ENCODE results near the gene ARMCX4.
A peak's percentile ranks its signal among the peaks of the same experiment; 100 is the strongest.

The ARMCX4 gene

DNA sequence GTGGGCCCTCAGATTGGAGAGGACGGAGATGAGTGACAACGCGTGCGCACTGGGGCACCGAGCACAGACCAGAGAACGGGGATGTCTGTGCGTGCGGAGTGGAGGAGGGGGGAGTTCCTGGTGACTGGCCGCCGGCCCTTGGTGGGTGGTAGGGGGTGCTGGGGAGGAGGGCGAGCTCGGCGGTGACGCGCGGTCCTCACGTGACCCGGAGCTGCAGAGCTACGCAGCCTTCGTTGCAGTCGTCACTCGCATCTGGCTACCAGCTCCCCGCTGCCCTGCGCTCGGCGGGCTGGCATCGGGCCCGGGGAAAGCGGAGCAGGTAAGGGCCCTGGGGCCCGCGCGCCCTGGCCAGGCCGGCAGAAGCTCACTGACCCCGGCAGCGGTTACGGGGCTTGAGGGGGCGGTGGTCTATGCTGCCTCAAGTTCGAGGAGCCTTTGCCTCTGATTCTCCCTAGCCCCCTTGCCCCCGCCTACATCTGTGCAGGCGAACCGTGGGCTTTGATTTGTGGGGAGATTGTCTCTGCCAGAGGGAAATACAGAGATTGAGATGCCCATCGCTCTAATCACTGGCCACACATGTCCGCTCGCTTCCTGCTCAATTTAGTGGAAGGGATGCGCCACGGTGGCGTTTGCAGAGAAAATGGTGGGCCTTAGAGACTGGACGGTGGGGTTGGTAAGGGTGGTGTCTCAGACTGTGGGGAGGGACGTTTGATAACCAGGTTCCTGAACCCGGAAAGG, at the start of gene ARMCX4:
Gene ARMCX4 (plus strand): TSS at position 245 of the 738 bp plus-strand sequence. CDS start 3,134 bp downstream, outside the sequence.
- peak within 1 kb of the TSS; percentile 79 for H3K4me3 ChIP-seq (ENCODE audit: low read length)
- H3K9ac ChIP-seq (ENCODE audit: low read length): peak within 1 kb of the TSS; percentile 69
- H3K4me1 ChIP-seq (ENCODE audit: control insufficient read depth, insufficient read depth, low read length): no peaks in the 10 kb centered on the region
- H3K36me3 ChIP-seq (ENCODE audit: control insufficient read depth, insufficient read depth, low read length, severe bottlenecking): no peaks in the 10 kb centered on the region
- DNase-seq (ENCODE audit: low read depth): peak; percentile 66
- no peaks in the 10 kb centered on the region for H3K27me3 ChIP-seq (replicated peaks; ENCODE audit: control insufficient read depth, insufficient read depth, low read length)
- H3K9me3 ChIP-seq (ENCODE audit: control insufficient read depth, low read length): no peaks in the 10 kb centered on the region

DNA sequence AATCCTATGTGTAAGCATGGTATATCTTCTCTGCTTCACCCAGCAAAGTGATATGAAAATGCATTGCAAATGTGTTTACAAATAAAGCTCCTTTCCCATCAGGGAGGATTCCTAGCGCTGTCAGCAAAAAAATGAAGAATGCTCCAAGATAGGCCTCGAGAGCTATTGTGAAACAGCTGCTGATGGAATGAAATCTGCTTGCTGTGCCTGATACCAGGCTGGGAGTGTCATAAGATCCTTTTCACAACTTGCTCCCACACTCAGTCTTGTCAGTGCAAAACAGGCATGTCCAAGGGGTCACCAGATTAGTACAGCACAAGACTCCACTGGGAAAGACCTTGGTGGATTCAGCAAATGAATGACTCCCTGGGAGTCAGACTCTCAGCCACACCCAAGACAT, 43.2 kb upstream of the ARMCX4 start:
- DNase-seq (ENCODE audit: low read depth): peak; percentile 42
- Histone ChIP-seq H3K4me3 (ENCODE audit: low read length) (no peak overlapping the region), H3K4me1 (ENCODE audit: control insufficient read depth, insufficient read depth, low read length) (peaks cover 9% of the 10 kb centered on the region), H3K9ac (ENCODE audit: low read length) (no peak overlapping the region), H3K36me3 (ENCODE audit: control insufficient read depth, insufficient read depth, low read length, severe bottlenecking) (peaks cover 4% of the 10 kb centered on the region), H3K27me3 (replicated peaks; ENCODE audit: control insufficient read depth, insufficient read depth, low read length) (no peaks in the 10 kb centered on the region), H3K9me3 (ENCODE audit: control insufficient read depth, low read length) (no peaks in the 10 kb centered on the region)

DNA sequence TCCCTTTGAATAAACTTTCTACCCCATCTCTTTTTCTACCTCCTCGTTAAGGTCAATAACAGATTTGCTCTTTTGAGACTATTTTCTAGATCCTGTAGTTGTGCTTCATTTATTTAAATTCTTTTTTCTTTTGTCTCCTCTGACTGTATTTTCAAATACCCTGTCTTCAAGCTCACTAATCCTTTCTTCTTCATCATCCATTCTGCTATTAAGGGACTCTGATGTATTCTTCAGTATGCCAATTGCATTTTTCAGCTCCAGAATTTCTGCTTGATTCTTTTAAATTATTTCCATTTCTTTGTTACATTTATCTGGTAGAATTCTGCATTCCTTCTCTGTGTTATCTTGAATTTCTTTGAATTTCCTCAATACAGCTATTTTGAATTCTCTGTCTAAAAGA, 36.0 kb upstream of the ARMCX4 start:
- H3K4me1 ChIP-seq (ENCODE audit: control insufficient read depth, insufficient read depth, low read length): peaks cover 10% of the 10 kb centered on the region
- no peaks in the 10 kb centered on the region for H3K27me3 ChIP-seq (replicated peaks; ENCODE audit: control insufficient read depth, insufficient read depth, low read length)
- H3K9me3 ChIP-seq (ENCODE audit: control insufficient read depth, low read length): peaks cover 8% of the 10 kb centered on the region
- peaks cover 2% of the 10 kb centered on the region for H3K36me3 ChIP-seq (ENCODE audit: control insufficient read depth, insufficient read depth, low read length, severe bottlenecking)
- H3K9ac ChIP-seq (ENCODE audit: low read length): no peak overlapping the region
- no peak for DNase-seq (ENCODE audit: low read depth)
- H3K4me3 ChIP-seq (ENCODE audit: low read length): no peak overlapping the region

GRCh38 chrX:101450085-101450484, 35.2 kb upstream of the ARMCX4 start:
- peaks cover 8% of the 10 kb centered on the region for H3K9me3 ChIP-seq (ENCODE audit: control insufficient read depth, low read length)
- no peak for DNase-seq (ENCODE audit: low read depth)
- no peaks in the 10 kb centered on the region for H3K36me3 ChIP-seq (ENCODE audit: control insufficient read depth, insufficient read depth, low read length, severe bottlenecking)
- no peaks in the 10 kb centered on the region for H3K27me3 ChIP-seq (replicated peaks; ENCODE audit: control insufficient read depth, insufficient read depth, low read length)
- no peak overlapping the region for H3K9ac ChIP-seq (ENCODE audit: low read length)
- peaks cover 10% of the 10 kb centered on the region for H3K4me1 ChIP-seq (ENCODE audit: control insufficient read depth, insufficient read depth, low read length)
- no peak overlapping the region for H3K4me3 ChIP-seq (ENCODE audit: low read length)

GRCh38 chrX:101450961-101451360, 34.3 kb upstream of the ARMCX4 start:
- H3K27me3 ChIP-seq (replicated peaks; ENCODE audit: control insufficient read depth, insufficient read depth, low read length): no peaks in the 10 kb centered on the region
- H3K36me3 ChIP-seq (ENCODE audit: control insufficient read depth, insufficient read depth, low read length, severe bottlenecking): no peaks in the 10 kb centered on the region
- no peak overlapping the region for H3K9ac ChIP-seq (ENCODE audit: low read length)
- no peak overlapping the region for H3K4me3 ChIP-seq (ENCODE audit: low read length)
- H3K4me1 ChIP-seq (ENCODE audit: control insufficient read depth, insufficient read depth, low read length): peaks cover 10% of the 10 kb centered on the region
- peak; percentile 48 for DNase-seq (ENCODE audit: low read depth)
- H3K9me3 ChIP-seq (ENCODE audit: control insufficient read depth, low read length): peaks cover 8% of the 10 kb centered on the region

DNA sequence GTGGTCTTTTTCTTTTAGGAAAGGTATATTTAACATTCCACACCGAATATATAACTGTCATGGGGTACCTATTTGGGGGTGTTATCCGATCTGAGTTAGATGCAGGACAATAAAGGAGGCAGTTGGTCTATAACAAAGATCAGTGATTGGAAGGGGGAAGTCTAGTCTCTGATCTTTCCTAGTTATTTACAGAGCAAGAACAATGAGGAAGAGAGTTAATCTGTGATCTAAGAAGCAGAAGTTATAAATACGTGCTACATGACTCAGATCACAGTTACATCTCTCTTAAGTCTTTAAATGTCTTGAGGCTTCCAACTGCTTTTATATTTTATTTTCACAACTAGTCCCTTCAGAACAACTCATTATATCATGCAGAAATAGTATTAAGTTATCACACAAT, 33.2 kb upstream of the ARMCX4 start:
- no peaks in the 10 kb centered on the region for H3K36me3 ChIP-seq (ENCODE audit: control insufficient read depth, insufficient read depth, low read length, severe bottlenecking)
- no peak for DNase-seq (ENCODE audit: low read depth)
- no peak overlapping the region for H3K9ac ChIP-seq (ENCODE audit: low read length)
- H3K9me3 ChIP-seq (ENCODE audit: control insufficient read depth, low read length): peaks cover 8% of the 10 kb centered on the region
- H3K27me3 ChIP-seq (replicated peaks; ENCODE audit: control insufficient read depth, insufficient read depth, low read length): no peaks in the 10 kb centered on the region
- peaks cover 10% of the 10 kb centered on the region for H3K4me1 ChIP-seq (ENCODE audit: control insufficient read depth, insufficient read depth, low read length)
- H3K4me3 ChIP-seq (ENCODE audit: low read length): no peak overlapping the region

DNA sequence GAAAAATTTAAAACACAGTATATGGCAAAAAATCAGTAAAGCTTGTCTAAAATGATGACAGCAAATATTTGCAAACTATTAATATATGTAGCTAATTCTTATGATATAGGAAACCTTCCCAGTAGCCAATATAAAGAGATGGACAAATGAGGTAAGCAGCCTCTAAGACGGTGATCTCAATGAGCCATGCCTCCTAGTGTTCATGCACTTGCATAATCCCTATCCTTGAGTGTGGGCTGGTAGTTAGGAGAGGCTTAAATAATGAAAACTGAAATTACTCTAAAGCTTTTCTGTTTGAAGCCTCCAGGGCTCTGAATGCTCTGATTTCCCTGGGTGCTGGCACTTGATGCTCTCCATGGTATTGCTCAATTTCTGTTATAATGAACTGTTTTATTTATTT, 24.6 kb upstream of the ARMCX4 start:
- H3K36me3 ChIP-seq (ENCODE audit: control insufficient read depth, insufficient read depth, low read length, severe bottlenecking): no peaks in the 10 kb centered on the region
- no peak overlapping the region for H3K9ac ChIP-seq (ENCODE audit: low read length)
- H3K9me3 ChIP-seq (ENCODE audit: control insufficient read depth, low read length): no peaks in the 10 kb centered on the region
- DNase-seq (ENCODE audit: low read depth): peak; percentile 8
- no peaks in the 10 kb centered on the region for H3K4me1 ChIP-seq (ENCODE audit: control insufficient read depth, insufficient read depth, low read length)
- H3K4me3 ChIP-seq (ENCODE audit: low read length): no peak overlapping the region
- no peaks in the 10 kb centered on the region for H3K27me3 ChIP-seq (replicated peaks; ENCODE audit: control insufficient read depth, insufficient read depth, low read length)

GRCh38 chrX:101462892-101463291, 22.4 kb upstream of the ARMCX4 start:
- H3K27me3 ChIP-seq (replicated peaks; ENCODE audit: control insufficient read depth, insufficient read depth, low read length): no peaks in the 10 kb centered on the region
- no peaks in the 10 kb centered on the region for H3K4me1 ChIP-seq (ENCODE audit: control insufficient read depth, insufficient read depth, low read length)
- H3K9ac ChIP-seq (ENCODE audit: low read length): no peak overlapping the region
- DNase-seq (ENCODE audit: low read depth): peak; percentile 36
- no peaks in the 10 kb centered on the region for H3K36me3 ChIP-seq (ENCODE audit: control insufficient read depth, insufficient read depth, low read length, severe bottlenecking)
- no peak overlapping the region for H3K4me3 ChIP-seq (ENCODE audit: low read length)
- no peaks in the 10 kb centered on the region for H3K9me3 ChIP-seq (ENCODE audit: control insufficient read depth, low read length)

DNA sequence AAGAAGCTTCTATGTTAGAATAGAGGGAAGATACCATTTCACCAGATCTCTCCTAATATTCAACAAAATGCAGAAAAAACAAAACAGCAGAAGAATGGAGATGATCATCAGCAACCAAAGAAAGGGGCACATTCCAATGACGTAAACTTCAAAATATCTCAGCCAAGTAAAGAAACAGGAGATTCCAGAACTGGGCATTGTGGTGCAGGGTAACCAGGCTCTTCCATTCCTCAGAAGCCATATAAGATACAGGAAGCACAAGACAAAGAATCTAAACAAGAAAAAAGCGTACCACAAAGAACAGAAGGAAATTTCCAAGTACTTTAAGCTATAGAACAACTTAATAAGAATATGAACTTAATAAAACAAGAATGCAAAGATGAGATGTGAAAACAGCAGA, 6.9 kb upstream of the ARMCX4 start:
- no peaks in the 10 kb centered on the region for H3K36me3 ChIP-seq (ENCODE audit: control insufficient read depth, insufficient read depth, low read length, severe bottlenecking)
- H3K27me3 ChIP-seq (replicated peaks; ENCODE audit: control insufficient read depth, insufficient read depth, low read length): no peaks in the 10 kb centered on the region
- DNase-seq (ENCODE audit: low read depth): peak; percentile 3
- H3K9me3 ChIP-seq (ENCODE audit: control insufficient read depth, low read length): no peaks in the 10 kb centered on the region
- no peak overlapping the region for H3K4me3 ChIP-seq (ENCODE audit: low read length)
- no peak overlapping the region for H3K9ac ChIP-seq (ENCODE audit: low read length)
- no peaks in the 10 kb centered on the region for H3K4me1 ChIP-seq (ENCODE audit: control insufficient read depth, insufficient read depth, low read length)

GRCh38 chrX:101482296-101482695, 3.0 kb upstream of the ARMCX4 start:
- H3K4me1 ChIP-seq (ENCODE audit: control insufficient read depth, insufficient read depth, low read length): no peaks in the 10 kb centered on the region
- peak; percentile 31 for DNase-seq (ENCODE audit: low read depth)
- no peaks in the 10 kb centered on the region for H3K9me3 ChIP-seq (ENCODE audit: control insufficient read depth, low read length)
- H3K27me3 ChIP-seq (replicated peaks; ENCODE audit: control insufficient read depth, insufficient read depth, low read length): no peaks in the 10 kb centered on the region
- H3K9ac ChIP-seq (ENCODE audit: low read length): no peak overlapping the region
- H3K36me3 ChIP-seq (ENCODE audit: control insufficient read depth, insufficient read depth, low read length, severe bottlenecking): no peaks in the 10 kb centered on the region
- no peak overlapping the region for H3K4me3 ChIP-seq (ENCODE audit: low read length)

DNA sequence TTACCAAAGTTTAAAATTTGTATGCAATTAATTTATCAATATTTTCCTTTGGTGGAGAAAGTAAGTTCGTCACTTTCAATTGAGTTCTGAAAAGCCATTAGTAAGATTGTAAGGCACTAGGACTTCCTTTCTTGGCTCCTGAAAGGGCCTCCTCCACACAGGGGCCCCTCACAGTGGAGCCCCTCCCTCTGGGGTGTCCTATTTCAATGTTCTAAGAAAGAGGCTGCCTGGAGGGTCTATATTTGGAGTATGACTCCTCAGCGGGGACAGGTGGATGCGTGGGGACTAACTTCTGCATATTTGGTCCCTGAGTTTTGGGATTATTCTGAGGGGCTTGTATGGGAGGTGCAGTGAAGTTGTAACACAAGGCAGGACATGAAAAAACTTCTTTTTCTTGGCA, 1.6 kb upstream of the ARMCX4 start:
- Histone ChIP-seq H3K9me3 (ENCODE audit: control insufficient read depth, low read length) (no peaks in the 10 kb centered on the region), H3K27me3 (replicated peaks; ENCODE audit: control insufficient read depth, insufficient read depth, low read length) (no peaks in the 10 kb centered on the region)

DNA sequence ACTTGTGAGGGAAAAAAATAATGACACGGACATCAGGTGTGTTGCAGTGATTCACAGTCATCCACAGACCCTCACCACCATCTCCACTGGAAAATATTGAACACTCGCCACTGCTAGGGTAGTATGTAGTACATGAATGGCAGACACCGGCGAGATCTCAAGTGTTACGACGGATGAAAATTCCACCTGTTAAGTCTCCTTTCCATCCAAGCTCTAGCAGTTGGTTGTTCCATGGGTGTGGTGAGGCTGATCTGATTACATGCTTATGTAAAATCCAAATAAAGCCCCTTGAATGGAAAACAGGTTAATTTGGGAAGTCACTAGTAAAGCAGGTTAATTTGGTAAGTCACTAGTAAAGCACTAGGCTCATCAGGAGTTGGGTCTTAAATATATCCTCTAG, 1.1 kb upstream of the ARMCX4 start:
- Histone ChIP-seq H3K9me3 (ENCODE audit: control insufficient read depth, low read length) (no peaks in the 10 kb centered on the region), H3K4me3 (ENCODE audit: low read length) (no peak overlapping the region), H3K36me3 (ENCODE audit: control insufficient read depth, insufficient read depth, low read length, severe bottlenecking) (no peaks in the 10 kb centered on the region), H3K9ac (ENCODE audit: low read length) (no peak overlapping the region), H3K27me3 (replicated peaks; ENCODE audit: control insufficient read depth, insufficient read depth, low read length) (no peaks in the 10 kb centered on the region), H3K4me1 (ENCODE audit: control insufficient read depth, insufficient read depth, low read length) (no peaks in the 10 kb centered on the region)
- DNase-seq (ENCODE audit: low read depth): no peak

More for the DNA sequence above, 1.6 kb upstream of the ARMCX4 start:
- H3K4me1 ChIP-seq (ENCODE audit: control insufficient read depth, insufficient read depth, low read length): no peaks in the 10 kb centered on the region
- no peak overlapping the region for H3K4me3 ChIP-seq (ENCODE audit: low read length)
- DNase-seq (ENCODE audit: low read depth): peak; percentile 9
- no peak overlapping the region for H3K9ac ChIP-seq (ENCODE audit: low read length)
- H3K36me3 ChIP-seq (ENCODE audit: control insufficient read depth, insufficient read depth, low read length, severe bottlenecking): no peaks in the 10 kb centered on the region
